H9 (cell line): ENCODE data around the gene CYP21A2. TPM values are rescaled to one million over a fixed set of nuclear protein-coding genes. Genes with fewer than 3 reads are reported as not detected.
A peak's percentile ranks its signal among the peaks of the same experiment; 100 is the strongest.

Experiments used
- DNase-seq: peaks from one replicate; pipeline ENCODE4 v3.0.0-alpha.2; 2017
- H2AFZ ChIP-seq: one replicate; pipeline ENCODE4 v1.6.1; 2013; ENCODE audit warnings: mild to moderate bottlenecking, low read length, control low read depth, moderate library complexity
- H2AK5ac ChIP-seq: 2 replicates; pipeline ENCODE4 v1.6.1; 2013; ENCODE audit warnings: low read length, control low read depth, mixed read lengths; ENCODE audit not compliant: insufficient read length
- H2BK120ac ChIP-seq: one replicate; pipeline ENCODE4 v1.6.1; 2013; ENCODE audit warnings: low read depth, mild to moderate bottlenecking, low read length, control low read depth, inconsistent platforms; ENCODE audit not compliant: poor library complexity, severe bottlenecking
- H2BK12ac ChIP-seq: 2 replicates; pipeline ENCODE4 v1.6.1; 2013; ENCODE audit warnings: low read length, control low read depth, mixed read lengths, low read depth; ENCODE audit not compliant: insufficient read length
- H2BK15ac ChIP-seq: 2 replicates; pipeline ENCODE4 v1.6.1; 2013; ENCODE audit warnings: low read depth, low read length, control low read depth
- H2BK20ac ChIP-seq: one replicate; pipeline ENCODE4 v1.6.1; 2013; ENCODE audit warnings: low read depth, mild to moderate bottlenecking, low read length, control low read depth, inconsistent platforms; ENCODE audit not compliant: poor library complexity, severe bottlenecking
- H2BK5ac ChIP-seq: 2 replicates; pipeline ENCODE4 v1.6.1; 2013; ENCODE audit warnings: low read length, control low read depth, mixed read lengths; ENCODE audit not compliant: insufficient read length
- H3K14ac ChIP-seq: 2 replicates; pipeline ENCODE4 v1.6.1; 2013; ENCODE audit warnings: low read length, control low read depth; ENCODE audit not compliant: insufficient read depth
- H3K18ac ChIP-seq: 2 replicates; pipeline ENCODE4 v1.6.1; 2013; ENCODE audit warnings: low read depth, mild to moderate bottlenecking, mixed read lengths, low read length, control low read depth; ENCODE audit not compliant: insufficient read length
- H3K23ac ChIP-seq: 2 replicates; pipeline ENCODE4 v1.6.1; 2013; ENCODE audit warnings: low read length, control low read depth, mixed read lengths, low read depth; ENCODE audit not compliant: insufficient read length
- H3K23me2 ChIP-seq: 2 replicates; pipeline ENCODE4 v1.6.1; 2013; ENCODE audit warnings: low read depth, mild to moderate bottlenecking, mixed read lengths, low read length, control low read depth; ENCODE audit not compliant: insufficient read length, poor library complexity, severe bottlenecking
- H3K27ac ChIP-seq: 2 replicates; pipeline ENCODE4 v1.5.1; 2013; ENCODE audit warnings: low read length, control low read depth, mixed read lengths, low read depth; ENCODE audit not compliant: insufficient read length
- H3K27me3 ChIP-seq: 2 replicates; pipeline ENCODE4 v1.6.1; 2013; ENCODE audit warnings: low read length, control low read depth, inconsistent platforms; ENCODE audit not compliant: insufficient read depth
- H3K4ac ChIP-seq: 2 replicates; pipeline ENCODE4 v1.6.1; 2013; ENCODE audit warnings: low read depth, mild to moderate bottlenecking, control low read depth, inconsistent platforms, low read length, moderate library complexity
- H3K4me1 ChIP-seq: 2 replicates; pipeline ENCODE4 v1.6.1; 2013; ENCODE audit warnings: low read length, control low read depth, inconsistent platforms; ENCODE audit not compliant: insufficient read depth
- H3K4me2 ChIP-seq: 2 replicates; pipeline ENCODE4 v1.6.1; 2013; ENCODE audit warnings: low read length, control low read depth, mixed read lengths; ENCODE audit not compliant: insufficient read length, insufficient read depth
- H3K56ac ChIP-seq: 2 replicates; pipeline ENCODE4 v1.6.1; 2013; ENCODE audit warnings: low read depth, mild to moderate bottlenecking, mixed read lengths, low read length, control low read depth; ENCODE audit not compliant: insufficient read length
- H3K79me1 ChIP-seq: 2 replicates; pipeline ENCODE4 v1.6.1; 2013; ENCODE audit warnings: low read depth, mild to moderate bottlenecking, moderate library complexity, low read length, control low read depth, inconsistent platforms; ENCODE audit not compliant: insufficient read depth, poor library complexity, severe bottlenecking
- H3K79me2 ChIP-seq: 2 replicates; pipeline ENCODE4 v1.6.1; 2013; ENCODE audit warnings: low read length, control low read depth, inconsistent platforms; ENCODE audit not compliant: insufficient read depth
- H3K9ac ChIP-seq: 2 replicates; pipeline ENCODE4 v1.6.1; 2013; ENCODE audit warnings: low read length, control low read depth, mixed read lengths; ENCODE audit not compliant: insufficient read length; ENCODE audit errors: extremely low read depth
- H3K9me3 ChIP-seq: one replicate; pipeline ENCODE4 v1.6.1; 2013; ENCODE audit warnings: low read depth, low read length, inconsistent platforms; ENCODE audit not compliant: control insufficient read depth
- H3T11ph ChIP-seq: one replicate; pipeline ENCODE4 v1.6.1; 2013; ENCODE audit warnings: mild to moderate bottlenecking, low read length, control low read depth, inconsistent platforms
- H4K20me1 ChIP-seq: one replicate; pipeline ENCODE4 v1.6.1; 2013; ENCODE audit not compliant: control insufficient read depth, insufficient read length, insufficient read depth
- H4K5ac ChIP-seq: 2 replicates; pipeline ENCODE4 v1.6.1; 2013; ENCODE audit warnings: low read depth, mild to moderate bottlenecking, mixed read lengths, low read length, control low read depth; ENCODE audit not compliant: insufficient read length
- H4K8ac ChIP-seq: replicated peaks from 2 replicates; pipeline ENCODE4 v1.6.1; 2013; ENCODE audit warnings: low read length, control low read depth, mixed read lengths, low read depth; ENCODE audit not compliant: insufficient read length
- H4K91ac ChIP-seq: 2 replicates; pipeline ENCODE4 v1.6.1; 2013; ENCODE audit warnings: low read depth, mild to moderate bottlenecking, moderate library complexity, mixed read lengths, low read length, control low read depth; ENCODE audit not compliant: insufficient read length
- H3K27ac Mint-ChIP-seq, 3 experiments: 2 replicates in 2 of 3; 3 replicates in 1 of 3; pipeline ENCODE4 v1.8.0; 2020 to 2021; ENCODE audit warnings: mixed read lengths in 3 of 3, mild to moderate bottlenecking in 1 of 3, moderate library complexity in 1 of 3
- H3K27me3 Mint-ChIP-seq: 2 replicates; pipeline ENCODE4 v1.8.0; 2021; ENCODE audit warnings: low read depth, mild to moderate bottlenecking, moderate library complexity, mixed read lengths
- H3K36me3 Mint-ChIP-seq, 3 experiments: 2 replicates in 2 of 3; 3 replicates in 1 of 3; pipeline ENCODE4 v1.8.0; 2020 to 2021; ENCODE audit warnings: low read depth in 3 of 3, mixed read lengths in 3 of 3; ENCODE audit not compliant: insufficient read depth in 1 of 3
- H3K4me1 Mint-ChIP-seq, 2 experiments: 2 replicates each; pipeline ENCODE4 v1.8.0; 2020; ENCODE audit warnings: mixed read lengths in 2 of 2
- H3K4me3 Mint-ChIP-seq, 2 experiments: 2 replicates in 1 of 2; 3 replicates in 1 of 2; pipeline ENCODE4 v1.8.0; 2020 to 2021; ENCODE audit warnings: mild to moderate bottlenecking in 2 of 2, mixed read lengths in 2 of 2, moderate library complexity in 1 of 2
- H3K9me3 Mint-ChIP-seq, 2 experiments: 2 replicates in 1 of 2; 3 replicates in 1 of 2; pipeline ENCODE4 v1.8.0; 2020; ENCODE audit warnings: mild to moderate bottlenecking in 2 of 2, mixed read lengths in 2 of 2, moderate library complexity in 1 of 2
- CTCF ChIP-seq: fragments of 200-600 bp; sonication (generic); conservative IDR thresholded peaks from 3 replicates; pipeline ENCODE4 v1.8.0; 2021; ENCODE audit warnings: antibody characterized with exemption, mild to moderate bottlenecking
- WGBS: extraction: QIAGEN DNeasy Blood & Tissue Kit; methylation state at CpG from one replicate; pipeline ENCODE4 v1.1.7; 2013; ENCODE audit warnings: missing lambda C conversion rate, low lambda C conversion rate, mixed read lengths; ENCODE audit not compliant: insufficient read length; ENCODE audit errors: extremely low coverage; 5-methylcytosine and 5-hydroxymethylcytosine counted together
- total RNA-seq: library from RNA; stranded (reverse); gene quantifications from 2 replicates; pipeline ENCODE4 v1.2.1, GENCODE V29; 2021

CYP21A2 gene
- total RNA-seq, 1 experiment from 2014 or later = not detected

DNA sequence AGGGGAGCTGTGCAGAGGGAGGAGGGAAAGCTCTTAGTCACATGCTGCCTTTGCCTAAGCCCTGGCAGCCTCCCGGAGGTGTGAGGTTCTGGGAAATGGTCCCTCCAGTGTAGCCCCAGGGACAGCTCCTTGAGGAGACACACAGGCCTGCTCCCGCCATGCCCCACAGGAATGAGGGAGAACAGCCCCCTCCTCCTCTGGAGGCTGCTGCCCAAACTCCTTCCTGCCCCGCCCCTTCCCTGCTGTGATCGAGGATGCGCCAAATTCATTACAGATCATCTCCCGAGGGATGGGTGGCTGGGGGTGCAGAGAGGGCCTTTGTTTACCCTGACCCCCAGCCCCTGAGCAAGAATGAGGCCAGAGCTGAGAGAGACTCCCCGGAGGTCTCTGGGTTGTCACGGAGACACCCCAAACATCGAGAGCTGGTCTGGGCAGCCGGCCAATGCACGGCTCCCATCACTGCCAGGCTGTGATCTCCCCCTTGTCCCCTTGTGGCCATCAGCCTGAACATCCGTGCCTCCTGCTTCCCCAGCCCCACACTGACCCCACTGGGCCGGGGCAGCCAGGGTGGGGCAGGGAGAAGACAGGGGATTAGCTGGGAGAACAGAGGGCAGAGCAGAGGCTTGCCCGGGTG, 8.4 kb downstream of the CYP21A2 start:
- 0 out of 3 replicates have a peak, but pooled peaks have one; percentile 19 for TF ChIP-seq CTCF
- Histone ChIP-seq H2AFZ (no peak overlapping the region), H2AK5ac (no peak overlapping the region), H4K20me1 (no peaks in the 10 kb centered on the region), H3K4me1 (no peaks in the 10 kb centered on the region), H4K5ac (no peak overlapping the region), H3K79me1 (no peaks in the 10 kb centered on the region), H2BK15ac (no peak overlapping the region), H3K23me2 (no peaks in the 10 kb centered on the region), H3K18ac (no peak overlapping the region), H3K56ac (no peak overlapping the region), H3K14ac (no peak overlapping the region), H3K23ac (no peak overlapping the region), H3K9ac (no peak overlapping the region), H3K9me3 (no peaks in the 10 kb centered on the region), H3K4ac (no peak overlapping the region), H4K91ac (no peak overlapping the region), H3K4me2 (no peak overlapping the region), H3K27ac (no peak overlapping the region), H2BK120ac (no peak overlapping the region), H2BK5ac (no peak overlapping the region), H2BK12ac (no peak overlapping the region), H3K27me3 (no peaks in the 10 kb centered on the region), H3T11ph (no peak overlapping the region), H3K79me2 (no peaks in the 10 kb centered on the region), H2BK20ac (no peak overlapping the region), H4K8ac (no peak overlapping the region)
- H3K36me3 Mint-ChIP-seq = no peaks in the 10 kb centered on the region; a peak in 1 of 7 replicates
- no peak overlapping the region for H3K4me3 Mint-ChIP-seq
- WGBS = no CpG with 5 or more reads among the region's 14 CpGs
- DNase-seq = peak; percentile 56
- no peaks in the 10 kb centered on the region for H3K27me3 Mint-ChIP-seq
- peaks cover 2 to 11% of the 10 kb centered on the region in 2 experiments; a peak in 3 of 4 replicates for H3K4me1 Mint-ChIP-seq
- H3K27ac Mint-ChIP-seq = no peak overlapping the region
- no peaks in the 10 kb centered on the region for H3K9me3 Mint-ChIP-seq
